Measurements from ENCODE around the gene SLC2A13. TPM values are rescaled to one million over a fixed set of nuclear protein-coding genes. Genes with fewer than 3 reads are reported as not detected.

Gene SLC2A13
- total RNA-seq, 1 experiment from 2014 or later, result 1.7 TPM

GRCh38 chr12:39713552-39713951, 392.3 kb downstream of the SLC2A13 start:
- BruUV-seq (replicated peaks), result no TSS peak
- DNase-seq (ENCODE audit: unreplicated experiment), result no peak
- POLR2A ChIA-PET, result no interaction called here
- CTCF ChIA-PET, result no interaction called here
- Mint-ChIP-seq H3K27ac (ENCODE audit: low read depth, unreplicated experiment) (no peak overlapping the region), H3K36me3 (ENCODE audit: insufficient read depth, unreplicated experiment) (no peaks in the 10 kb centered on the region), H3K27me3 (ENCODE audit: insufficient read depth, unreplicated experiment) (no peaks in the 10 kb centered on the region), H3K4me3 (ENCODE audit: unreplicated experiment) (no peak overlapping the region), H3K9me3 (ENCODE audit: unreplicated experiment) (no peaks in the 10 kb centered on the region), H3K4me1 (ENCODE audit: insufficient read depth, unreplicated experiment) (no peaks in the 10 kb centered on the region)
- intact Hi-C loops (cut with micrococcal nuclease), result no loop called here
- TF ChIP-seq, protein P1, sequence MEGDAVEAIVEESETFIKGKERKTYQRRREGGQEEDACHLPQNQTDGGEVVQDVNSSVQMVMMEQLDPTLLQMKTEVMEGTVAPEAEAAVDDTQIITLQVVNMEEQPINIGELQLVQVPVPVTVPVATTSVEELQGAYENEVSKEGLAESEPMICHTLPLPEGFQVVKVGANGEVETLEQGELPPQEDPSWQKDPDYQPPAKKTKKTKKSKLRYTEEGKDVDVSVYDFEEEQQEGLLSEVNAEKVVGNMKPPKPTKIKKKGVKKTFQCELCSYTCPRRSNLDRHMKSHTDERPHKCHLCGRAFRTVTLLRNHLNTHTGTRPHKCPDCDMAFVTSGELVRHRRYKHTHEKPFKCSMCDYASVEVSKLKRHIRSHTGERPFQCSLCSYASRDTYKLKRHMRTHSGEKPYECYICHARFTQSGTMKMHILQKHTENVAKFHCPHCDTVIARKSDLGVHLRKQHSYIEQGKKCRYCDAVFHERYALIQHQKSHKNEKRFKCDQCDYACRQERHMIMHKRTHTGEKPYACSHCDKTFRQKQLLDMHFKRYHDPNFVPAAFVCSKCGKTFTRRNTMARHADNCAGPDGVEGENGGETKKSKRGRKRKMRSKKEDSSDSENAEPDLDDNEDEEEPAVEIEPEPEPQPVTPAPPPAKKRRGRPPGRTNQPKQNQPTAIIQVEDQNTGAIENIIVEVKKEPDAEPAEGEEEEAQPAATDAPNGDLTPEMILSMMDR (IDR thresholded peaks at IDR 0.05; ENCODE audit: unreplicated experiment), result no peak

DNA sequence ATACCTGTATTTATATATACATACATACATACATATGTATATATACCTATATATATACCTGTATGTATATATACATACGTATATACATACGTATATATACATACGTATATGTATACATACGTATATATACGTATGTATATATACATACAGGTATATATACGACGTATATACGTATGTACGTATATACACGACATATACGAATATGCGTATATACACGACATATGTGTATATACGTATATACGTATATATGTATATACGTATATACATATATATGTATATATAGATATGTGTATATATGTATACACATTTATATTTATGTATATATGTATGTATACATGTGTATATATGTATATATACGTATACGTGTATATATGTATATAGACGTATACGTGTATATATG, 393.5 kb downstream of the SLC2A13 start:
- H3K4me3 Mint-ChIP-seq (ENCODE audit: unreplicated experiment), result no peak overlapping the region
- intact Hi-C loops (cut with micrococcal nuclease), result no loop called here
- TF ChIP-seq, protein P1 (IDR thresholded peaks at IDR 0.05; ENCODE audit: unreplicated experiment), result no peak
- no peak overlapping the region for H3K27ac Mint-ChIP-seq (ENCODE audit: low read depth, unreplicated experiment)
- ChIA-PET POLR2A (no interaction called here), CTCF (no interaction called here)
- DNase-seq (ENCODE audit: unreplicated experiment), result no peak
- no peaks in the 10 kb centered on the region for H3K4me1 Mint-ChIP-seq (ENCODE audit: insufficient read depth, unreplicated experiment)
- no peaks in the 10 kb centered on the region for H3K27me3 Mint-ChIP-seq (ENCODE audit: insufficient read depth, unreplicated experiment)
- no peaks in the 10 kb centered on the region for H3K9me3 Mint-ChIP-seq (ENCODE audit: unreplicated experiment)
- no TSS peak for BruUV-seq (replicated peaks)
- H3K36me3 Mint-ChIP-seq (ENCODE audit: insufficient read depth, unreplicated experiment), result no peaks in the 10 kb centered on the region

Other genes with a start within 250 kb of the SLC2A13 start
- gene LRRK2, start 118.9 kb upstream of the SLC2A13 start, total RNA-seq (2022), result 4.2 and 4.5 TPM in 2 replicates

Measured in MCF 10A (cell line).